Gastroesophageal sphincter (tissue), 3 donors: ENCODE measurements around the gene SYT15.

Source experiments
- CTCF ChIP-seq, 4 experiments: fragments of 200-600 bp in 2 of 4; fragments of 450-650 bp in 2 of 4; sonication (generic) in 1 of 4; IDR thresholded peaks; one replicate each; pipeline ENCODE4 v1.5.1; 2017 to 2019; ENCODE audit warnings: antibody characterized with exemption in 4 of 4, mild to moderate bottlenecking in 2 of 4, moderate library complexity in 2 of 4
- EP300 ChIP-seq: sonication (generic); formaldehyde crosslinking; IDR thresholded peaks from one replicate; pipeline ENCODE4 v1.6.1; 2017; ENCODE audit warnings: antibody characterized with exemption, mild to moderate bottlenecking
- POLR2AphosphoS5 ChIP-seq: sonication (generic); formaldehyde crosslinking; IDR thresholded peaks from one replicate; pipeline ENCODE4 v1.6.1; 2017; ENCODE audit warnings: antibody characterized with exemption

- TF ChIP-seq POLR2AphosphoS5 = no peak
- TF ChIP-seq CTCF (IDR thresholded peaks at IDR 0.05) = no peak
- TF ChIP-seq EP300 = no peak
Measured at GRCh38 chr10:46555713-46556514, 23.0 kb upstream of the SYT15 start.
